Esophagus muscularis mucosa (tissue), 4 donors: ENCODE results near the gene CSNK2A3. TPM values are rescaled to one million over a fixed set of nuclear protein-coding genes. Genes with fewer than 3 reads are reported as not detected.

Experiments
- DNase-seq: peaks from one replicate; pipeline ENCODE4 v3.0.0-alpha.2; 2017; ENCODE audit errors: extremely low spot score
- H3K27ac ChIP-seq, 4 donors: fragments of 200-600 bp; sonication (generic); replicated peaks in 1 of 4; 1 replicate in 3 of 4; 2 replicates in 1 of 4; pipeline ENCODE4 v1.5.1; 2016 to 2019; ENCODE audit warnings: mild to moderate bottlenecking in 1 of 4
- H3K27me3 ChIP-seq, 4 donors: fragments of 200-600 bp; sonication (generic); one replicate each; pipeline versions ENCODE4 v1.5.1 to v1.6.0; 2016 to 2019
- H3K36me3 ChIP-seq, 4 donors: fragments of 200-600 bp; sonication (generic); one replicate each; pipeline ENCODE4 v1.5.1; 2016 to 2019
- H3K4me1 ChIP-seq, 4 donors: fragments of 200-600 bp; sonication (generic); one replicate each; pipeline ENCODE4 v1.5.1; 2016 to 2019
- H3K4me3 ChIP-seq, 4 donors: fragments of 200-600 bp; sonication (generic); 1 replicate in 2 of 4; 2 replicates in 2 of 4; pipeline ENCODE4 v1.5.1; 2016 to 2019; ENCODE audit warnings: mild to moderate bottlenecking in 4 of 4, moderate library complexity in 1 of 4
- H3K9me3 ChIP-seq, 4 donors: fragments of 200-600 bp; sonication (generic); 1 replicate in 3 of 4; 2 replicates in 1 of 4; pipeline ENCODE4 v1.5.1; 2016 to 2019
- CTCF ChIP-seq, 3 experiments: fragments of 200-600 bp in 2 of 3; fragments of 450-650 bp in 1 of 3; sonication (generic) in 2 of 3; IDR thresholded peaks; one replicate each; pipeline ENCODE4 v1.5.1; 2017 to 2019; ENCODE audit warnings: antibody characterized with exemption in 3 of 3, mild to moderate bottlenecking in 2 of 3, moderate library complexity in 1 of 3
- EP300 ChIP-seq: sonication (generic); formaldehyde crosslinking; IDR thresholded peaks from one replicate; pipeline ENCODE4 v1.6.1; 2017; ENCODE audit warnings: antibody characterized with exemption
- POLR2A ChIP-seq: fragments of 450-650 bp; IDR thresholded peaks from one replicate; pipeline ENCODE4 v1.6.1; 2017; ENCODE audit warnings: antibody characterized with exemption, moderate library complexity, mild to moderate bottlenecking, low read depth
- POLR2AphosphoS5 ChIP-seq, 2 donors: sonication (generic); formaldehyde crosslinking; IDR thresholded peaks; one replicate each; pipeline ENCODE4 v1.6.1; 2017; ENCODE audit warnings: antibody characterized with exemption in 2 of 2
- WGBS: methylation state at CpG from one replicate; pipeline ENCODE4 v1.1.5; 2018; 5-methylcytosine and 5-hydroxymethylcytosine counted together
- intact Hi-C: fragments of 100-400 bp; cut with DNase I; formaldehyde crosslinking; loops from one replicate; pipeline ENCODE4 v1.15.1; 2023
- total RNA-seq, 4 donors: library from RNA; depleted of rRNA; stranded (reverse); fragments of >200 nt; gene quantifications; one replicate each; pipeline versions ENCODE4 v1.1.0 to v1.2.1, GENCODE V29; 2016

Gene CSNK2A3
- total RNA-seq, 4 donors from 2014 or later, result 0.83 to 2.8 (median 1.1) TPM

GRCh38 chr11:11387207-11387606, 34.2 kb upstream of the CSNK2A3 start:
- Histone ChIP-seq H3K4me3 (no peak overlapping the region), H3K4me1 (peaks cover 6 to 19% (median 16%) of the 10 kb centered on the region in 4 donors), H3K27ac (no peak overlapping the region), H3K9me3 (no peaks in the 10 kb centered on the region), H3K27me3 (no peaks in the 10 kb centered on the region), H3K36me3 (no peaks in the 10 kb centered on the region)
- DNase-seq, result no peak
- intact Hi-C loops, result no loop called here
- TF ChIP-seq EP300, result no peak
- no peak for TF ChIP-seq POLR2A
- no peak for TF ChIP-seq CTCF (IDR thresholded peaks at IDR 0.05)
- TF ChIP-seq POLR2AphosphoS5 (IDR thresholded peaks at IDR 0.05), result no peak
- 78% methylated on average over 4 of the region's 4 CpGs for WGBS

GRCh38 chr11:11384829-11385228, 31.8 kb upstream of the CSNK2A3 start:
- no peak overlapping the region for H3K27ac ChIP-seq
- H3K27me3 ChIP-seq, result no peaks in the 10 kb centered on the region
- no peak for TF ChIP-seq POLR2AphosphoS5 (IDR thresholded peaks at IDR 0.05)
- TF ChIP-seq CTCF (IDR thresholded peaks at IDR 0.05), result no peak
- TF ChIP-seq EP300, result no peak
- H3K4me1 ChIP-seq, result peaks cover 0 to 17% (median 7%) of the 10 kb centered on the region in 4 donors
- H3K4me3 ChIP-seq, result no peak overlapping the region
- DNase-seq, result no peak
- H3K9me3 ChIP-seq, result no peaks in the 10 kb centered on the region
- 95% methylated on average over 2 of the region's 2 CpGs for WGBS
- H3K36me3 ChIP-seq, result no peaks in the 10 kb centered on the region
- intact Hi-C loops, result no loop called here

- peaks cover 0 to under 1% (median 0%) of the 10 kb centered on the region in 4 donors for H3K36me3 ChIP-seq
- no peak for DNase-seq
- TF ChIP-seq POLR2AphosphoS5 (IDR thresholded peaks at IDR 0.05) (no peak), CTCF (IDR thresholded peaks at IDR 0.05) (no peak), EP300 (no peak), POLR2A (no peak)
- H3K9me3 ChIP-seq, result no peaks in the 10 kb centered on the region
- H3K27ac ChIP-seq, result no peak overlapping the region
- no peak overlapping the region for H3K4me3 ChIP-seq
- intact Hi-C loops, result no loop called here
- peaks cover 0 to 9% (median 0%) of the 10 kb centered on the region in 4 donors for H3K4me1 ChIP-seq
- WGBS, result 95% methylated on average over 2 of the region's 2 CpGs
- H3K27me3 ChIP-seq, result no peaks in the 10 kb centered on the region
Observed at GRCh38 chr11:11383995-11384394, 30.9 kb upstream of the CSNK2A3 start.

- DNase-seq, result no peak
- Histone ChIP-seq H3K9me3 (no peaks in the 10 kb centered on the region), H3K27me3 (no peaks in the 10 kb centered on the region), H3K4me3 (no peak overlapping the region), H3K36me3 (peaks cover 0 to 10% (median 3%) of the 10 kb centered on the region in 4 donors), H3K4me1 (peaks cover 0 to 8% (median 0%) of the 10 kb centered on the region in 4 donors), H3K27ac (no peak overlapping the region)
- intact Hi-C loops, result no loop called here
- TF ChIP-seq POLR2AphosphoS5 (IDR thresholded peaks at IDR 0.05) (no peak), EP300 (no peak), POLR2A (no peak)
- 72% methylated on average over 7 of the region's 7 CpGs for WGBS
Observed at GRCh38 chr11:11382858-11383532, 29.9 kb upstream of the CSNK2A3 start.

- TF ChIP-seq EP300, result no peak
- no peak for TF ChIP-seq POLR2AphosphoS5 (IDR thresholded peaks at IDR 0.05)
- no peak for TF ChIP-seq CTCF (IDR thresholded peaks at IDR 0.05)
- TF ChIP-seq POLR2A, result no peak
- DNase-seq, result no peak
- Histone ChIP-seq H3K27me3 (no peaks in the 10 kb centered on the region), H3K36me3 (peaks cover 0 to 22% (median 12%) of the 10 kb centered on the region in 4 donors), H3K4me1 (peaks cover 0 to 8% (median 0%) of the 10 kb centered on the region in 4 donors), H3K4me3 (no peak overlapping the region), H3K27ac (no peak overlapping the region), H3K9me3 (no peaks in the 10 kb centered on the region)
- 91% methylated on average over 6 of the region's 6 CpGs for WGBS
- intact Hi-C loops, result no loop called here
Observed at GRCh38 chr11:11381471-11382105, 28.5 kb upstream of the CSNK2A3 start.
